Measurements from ENCODE around the gene ZAP70. TPM values are rescaled to one million over a fixed set of nuclear protein-coding genes. Genes with fewer than 3 reads are reported as not detected.
"Not testable (repeated sequence)": the region's sequence is repeated elsewhere in the genome, so short reads cannot be mapped to it uniquely, and the experiment has no call there.

ZAP70 gene
- total RNA-seq, 5 donors from 2014 or later (not counting 1 experiment from before 2014, with no cell fraction given), result 449 to 534 (median 468) TPM

DNA sequence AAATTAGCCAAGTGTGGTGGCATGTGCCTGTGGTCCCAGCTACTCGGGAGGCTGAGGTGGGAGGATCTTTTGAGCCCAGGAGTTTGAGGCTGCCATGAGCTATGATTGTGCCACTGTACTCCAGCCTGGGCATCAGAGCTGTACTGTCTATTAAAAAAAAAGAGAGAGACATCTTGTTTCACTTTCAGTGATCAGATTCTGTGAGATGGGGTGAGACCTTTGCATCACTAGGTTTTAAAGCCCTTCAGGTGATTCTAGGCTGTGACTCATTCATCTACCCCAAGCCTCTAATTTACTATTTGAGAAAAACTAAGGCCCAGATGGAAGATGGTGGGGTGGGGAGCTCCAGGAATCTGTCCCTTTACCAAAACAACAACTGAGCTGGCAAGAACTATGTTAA is 36.8 kb upstream of the ZAP70 start:
- 86% methylated on average over 1 of the region's 1 CpG for WGBS (ENCODE audit: insufficient coverage)
- Histone ChIP-seq H3K27ac (ENCODE audit: low read length) (no peak overlapping the region), H3K9me3 (no peaks in the 10 kb centered on the region), H3K4me1 (ENCODE audit: control insufficient read depth in 1 of 2, extremely low read depth in 1 of 2, insufficient read depth in 2 of 2, low read length in 2 of 2) (no peaks in the 10 kb centered on the region), H3K27me3 (replicated peaks in 1 of 2; ENCODE audit: control insufficient read depth in 2 of 2, extremely low read depth in 1 of 2, insufficient read depth in 2 of 2, low read length in 1 of 2) (no peaks in the 10 kb centered on the region), H3K4me3 (ENCODE audit: control insufficient read depth in 1 of 2, extremely low read depth in 1 of 2, low read length in 1 of 2) (no peak overlapping the region), H3K36me3 (ENCODE audit: control insufficient read depth in 2 of 2, extremely low read depth in 1 of 2, insufficient read depth in 1 of 2, low read length in 1 of 2) (no peaks in the 10 kb centered on the region)
- Mint-ChIP-seq H3K4me3 (no peak overlapping the region), H3K27me3 (no peaks in the 10 kb centered on the region), H3K27ac (no peak overlapping the region), H3K36me3 (peaks cover 2% of the 10 kb centered on the region), H3K9me3 (no peaks in the 10 kb centered on the region), H3K4me1 (no peaks in the 10 kb centered on the region)
- DNase-seq, result no peak
- ChIA-PET POLR2A (no interaction called here), CTCF (no interaction called here)
- no peak for ATAC-seq (replicated peaks in 1 of 4)

DNA sequence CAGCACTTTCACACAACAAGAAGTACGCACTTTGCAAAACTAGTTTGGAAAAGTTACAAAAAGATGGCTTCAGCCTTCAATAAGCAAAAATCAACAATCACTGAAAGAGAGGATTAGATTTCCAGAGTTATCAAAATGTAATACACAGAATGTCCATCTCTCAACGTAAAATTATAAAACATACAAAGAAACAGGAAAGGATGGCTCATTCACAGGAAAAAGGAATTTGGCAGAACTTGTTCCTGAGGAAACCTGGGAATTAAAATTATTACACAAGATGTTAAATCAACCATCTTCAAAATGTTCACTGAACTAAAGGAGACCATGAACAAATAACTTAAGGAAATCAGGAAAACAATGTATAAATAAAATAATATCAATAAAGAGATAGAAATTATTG is 35.9 kb upstream of the ZAP70 start:
- no peak overlapping the region for H3K27ac ChIP-seq (ENCODE audit: low read length)
- Mint-ChIP-seq H3K4me3 (no peak overlapping the region), H3K9me3 (no peaks in the 10 kb centered on the region), H3K27ac (no peak overlapping the region), H3K4me1 (no peaks in the 10 kb centered on the region), H3K27me3 (no peaks in the 10 kb centered on the region), H3K36me3 (peaks cover 2% of the 10 kb centered on the region)
- no peaks in the 10 kb centered on the region for H3K36me3 ChIP-seq (ENCODE audit: control insufficient read depth in 2 of 2, extremely low read depth in 1 of 2, insufficient read depth in 1 of 2, low read length in 1 of 2)
- H3K4me3 ChIP-seq (ENCODE audit: control insufficient read depth in 1 of 2, extremely low read depth in 1 of 2, low read length in 1 of 2), result no peak overlapping the region
- CTCF ChIA-PET, result no interaction called here
- no peaks in the 10 kb centered on the region for H3K4me1 ChIP-seq (ENCODE audit: control insufficient read depth in 1 of 2, extremely low read depth in 1 of 2, insufficient read depth in 2 of 2, low read length in 2 of 2)
- no peaks in the 10 kb centered on the region for H3K27me3 ChIP-seq (replicated peaks in 1 of 2; ENCODE audit: control insufficient read depth in 2 of 2, extremely low read depth in 1 of 2, insufficient read depth in 2 of 2, low read length in 1 of 2)
- no peaks in the 10 kb centered on the region for H3K9me3 ChIP-seq
- no CpG with 5 or more reads among the region's 2 CpGs for WGBS (ENCODE audit: insufficient coverage)
- no peak for DNase-seq
- no peak for ATAC-seq (replicated peaks in 1 of 4)
- POLR2A ChIA-PET, result no interaction called here

DNA sequence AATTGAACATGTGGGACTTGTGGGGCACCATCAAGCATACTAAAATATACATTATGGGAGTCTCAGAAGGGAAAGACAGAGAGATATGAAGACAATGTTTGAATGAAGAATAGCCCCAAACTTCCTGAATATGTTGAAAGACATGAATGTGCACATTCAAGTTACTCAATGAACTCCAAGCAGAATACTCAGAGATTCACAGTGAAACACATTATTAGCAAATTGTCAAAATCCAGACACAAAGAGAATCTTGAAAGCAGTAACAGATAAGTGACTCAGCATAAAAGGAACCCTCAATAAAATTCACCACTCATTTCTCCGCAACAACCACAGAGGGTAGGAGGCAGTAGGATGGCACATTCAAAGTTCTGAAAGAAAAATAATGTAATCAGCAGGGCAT is 35.1 kb upstream of the ZAP70 start:
- Histone ChIP-seq H3K9me3 (no peaks in the 10 kb centered on the region), H3K4me3 (ENCODE audit: control insufficient read depth in 1 of 2, extremely low read depth in 1 of 2, low read length in 1 of 2) (no peak overlapping the region), H3K36me3 (ENCODE audit: control insufficient read depth in 2 of 2, extremely low read depth in 1 of 2, insufficient read depth in 1 of 2, low read length in 1 of 2) (no peaks in the 10 kb centered on the region), H3K4me1 (ENCODE audit: control insufficient read depth in 1 of 2, extremely low read depth in 1 of 2, insufficient read depth in 2 of 2, low read length in 2 of 2) (no peaks in the 10 kb centered on the region), H3K27me3 (replicated peaks in 1 of 2; ENCODE audit: control insufficient read depth in 2 of 2, extremely low read depth in 1 of 2, insufficient read depth in 2 of 2, low read length in 1 of 2) (no peaks in the 10 kb centered on the region), H3K27ac (ENCODE audit: low read length) (no peak overlapping the region)
- no peaks in the 10 kb centered on the region for H3K9me3 Mint-ChIP-seq
- ChIA-PET POLR2A (no interaction called here), CTCF (no interaction called here)
- WGBS (ENCODE audit: insufficient coverage), result no CpG with 5 or more reads among the region's 1 CpG
- peaks cover 2% of the 10 kb centered on the region for H3K36me3 Mint-ChIP-seq
- no peak for DNase-seq
- no peaks in the 10 kb centered on the region for H3K4me1 Mint-ChIP-seq
- no peak overlapping the region for H3K4me3 Mint-ChIP-seq
- ATAC-seq (replicated peaks in 1 of 4), result no peak
- H3K27me3 Mint-ChIP-seq, result no peaks in the 10 kb centered on the region
- H3K27ac Mint-ChIP-seq, result no peak overlapping the region

DNA sequence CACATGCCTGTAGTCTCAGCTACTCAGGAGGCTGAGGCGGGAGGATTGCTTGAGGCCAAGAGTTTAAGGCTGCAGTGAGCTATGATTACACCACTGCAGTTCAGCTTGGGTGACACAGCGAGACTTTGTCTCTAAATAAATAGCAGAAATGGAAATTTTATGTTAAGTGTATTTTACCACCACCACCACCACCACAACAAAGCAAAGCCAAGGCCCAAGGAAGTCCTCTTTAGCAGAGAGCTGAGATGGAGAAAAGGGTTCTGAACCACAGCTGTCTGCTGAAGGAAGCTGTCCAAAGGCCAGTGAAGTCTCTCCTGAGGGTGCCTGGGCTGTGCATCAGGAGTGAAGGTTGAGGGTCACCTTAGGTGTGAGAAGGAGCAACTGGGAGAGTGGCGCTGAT is 26.1 kb upstream of the ZAP70 start:
- H3K4me1 Mint-ChIP-seq; H3K36me3 ChIP-seq (ENCODE audit: control insufficient read depth in 2 of 2, extremely low read depth in 1 of 2, insufficient read depth in 1 of 2, low read length in 1 of 2); ATAC-seq (replicated peaks in 1 of 4); H3K4me3 Mint-ChIP-seq; CTCF ChIA-PET; H3K9me3 ChIP-seq; H3K27me3 Mint-ChIP-seq; H3K4me3 ChIP-seq (ENCODE audit: control insufficient read depth in 1 of 2, extremely low read depth in 1 of 2, low read length in 1 of 2); DNase-seq; H3K27me3 ChIP-seq (replicated peaks in 1 of 2; ENCODE audit: control insufficient read depth in 2 of 2, extremely low read depth in 1 of 2, insufficient read depth in 2 of 2, low read length in 1 of 2); H3K9me3 Mint-ChIP-seq; H3K4me1 ChIP-seq (ENCODE audit: control insufficient read depth in 1 of 2, extremely low read depth in 1 of 2, insufficient read depth in 2 of 2, low read length in 2 of 2); H3K36me3 Mint-ChIP-seq; H3K27ac Mint-ChIP-seq; H3K27ac ChIP-seq (ENCODE audit: low read length); POLR2A ChIA-PET: not testable (repeated sequence)
- no CpG with 5 or more reads among the region's 3 CpGs for WGBS (ENCODE audit: insufficient coverage)

DNA sequence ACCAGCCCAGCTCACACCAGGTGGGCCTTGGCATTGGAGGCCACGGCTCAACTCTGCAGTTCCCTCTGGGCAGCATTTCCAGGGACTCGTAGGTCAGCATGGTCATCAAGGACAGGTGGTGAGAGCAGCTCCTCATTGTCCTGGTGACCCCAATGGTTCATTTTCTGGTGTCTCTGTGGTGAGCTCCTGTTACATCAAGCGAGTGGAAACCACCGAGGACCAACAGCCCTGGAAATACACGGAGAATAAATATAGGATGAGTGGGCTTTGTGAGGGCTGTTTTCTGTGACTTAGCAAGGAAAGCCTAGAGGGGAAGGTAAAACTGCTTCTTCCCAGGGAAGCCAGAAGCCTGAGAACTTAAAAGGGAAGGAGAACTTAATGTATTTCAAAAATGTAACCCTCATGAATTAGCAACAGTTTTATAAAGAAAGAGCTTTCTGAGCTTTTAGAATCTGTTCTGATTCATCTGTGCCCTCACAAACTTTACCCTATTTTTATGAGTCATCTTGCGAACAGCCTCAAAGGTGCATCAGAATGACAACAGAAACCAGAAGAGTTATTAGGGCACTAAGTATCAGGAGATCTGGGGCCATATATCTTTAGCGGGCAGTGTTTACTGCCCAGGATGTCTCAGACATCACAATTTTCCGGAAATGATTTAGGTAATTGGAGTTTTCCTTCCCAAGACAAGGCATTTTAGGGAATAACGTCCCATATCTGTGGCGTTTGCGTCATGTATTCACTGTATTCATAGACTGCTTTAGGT is 25.1 kb upstream of the ZAP70 start:
- no peak overlapping the region for H3K27ac ChIP-seq (ENCODE audit: low read length)
- H3K4me1 ChIP-seq (ENCODE audit: control insufficient read depth in 1 of 2, extremely low read depth in 1 of 2, insufficient read depth in 2 of 2, low read length in 2 of 2), result no peaks in the 10 kb centered on the region
- 100% methylated on average over 1 of the region's 11 CpGs for WGBS (ENCODE audit: insufficient coverage)
- Mint-ChIP-seq H3K9me3 (no peaks in the 10 kb centered on the region), H3K27me3 (no peaks in the 10 kb centered on the region), H3K27ac (no peak overlapping the region), H3K4me3 (no peak overlapping the region), H3K4me1 (peaks cover 0 to 7% (median 0%) of the 10 kb centered on the region in 3 donors), H3K36me3 (no peaks in the 10 kb centered on the region)
- H3K36me3 ChIP-seq (ENCODE audit: control insufficient read depth in 2 of 2, extremely low read depth in 1 of 2, insufficient read depth in 1 of 2, low read length in 1 of 2), result no peaks in the 10 kb centered on the region
- no peak for DNase-seq
- no peak overlapping the region for H3K4me3 ChIP-seq (ENCODE audit: control insufficient read depth in 1 of 2, extremely low read depth in 1 of 2, low read length in 1 of 2)
- no peaks in the 10 kb centered on the region for H3K9me3 ChIP-seq
- H3K27me3 ChIP-seq (replicated peaks in 1 of 2; ENCODE audit: control insufficient read depth in 2 of 2, extremely low read depth in 1 of 2, insufficient read depth in 2 of 2, low read length in 1 of 2), result no peaks in the 10 kb centered on the region
- ChIA-PET CTCF (no interaction called here), POLR2A (no interaction called here)
- no peak for ATAC-seq (replicated peaks in 1 of 4)

DNA sequence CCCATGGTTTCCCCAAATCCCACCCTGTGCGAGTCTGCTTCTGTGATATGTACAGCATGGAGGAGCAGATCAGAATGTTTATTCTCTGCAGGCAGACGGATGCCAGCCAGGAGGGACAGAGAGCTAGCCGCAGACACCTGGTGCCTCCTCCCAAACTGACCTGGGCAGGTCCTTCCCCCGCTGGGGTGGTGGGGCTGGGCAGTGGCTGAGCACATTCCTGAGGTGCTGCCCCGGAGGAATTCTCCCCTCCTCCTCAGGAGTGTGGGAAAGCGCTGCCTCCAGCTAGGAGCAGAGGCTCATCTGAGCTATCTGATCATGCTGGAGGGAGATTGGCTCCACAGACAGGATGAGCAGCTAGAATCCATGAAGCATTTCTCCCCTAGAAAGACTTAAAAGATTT is 22.2 kb upstream of the ZAP70 start:
- ChIA-PET CTCF (interaction anchor here in 1 of 2 donors (0.9 kb wide), 1 partner anchor 9 kb away, joined by 3 read pairs; no protein-coding TSS in a partner anchor), POLR2A (no interaction called here)
- no peak for DNase-seq

DNA sequence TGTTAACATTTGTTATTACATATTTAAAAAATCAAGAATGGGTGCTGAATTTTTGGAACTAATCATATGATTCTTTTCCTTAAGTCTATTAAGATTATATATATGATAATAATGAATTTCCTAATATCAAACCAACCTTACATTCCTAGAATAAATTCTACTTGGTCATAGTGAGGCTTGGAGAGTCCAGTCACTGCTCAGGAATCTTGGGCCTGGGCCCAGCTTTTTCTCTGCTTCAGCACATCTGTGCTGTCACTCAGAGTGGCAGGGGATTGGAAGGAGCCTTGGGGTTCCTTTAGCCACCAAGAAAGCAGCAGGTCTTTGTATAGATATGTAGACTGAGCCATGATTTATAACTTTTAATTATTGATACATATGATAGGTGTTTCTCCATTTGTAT is 19.9 kb upstream of the ZAP70 start:
- Histone ChIP-seq H3K27ac (ENCODE audit: low read length) (no peak overlapping the region), H3K4me3 (ENCODE audit: control insufficient read depth in 1 of 2, extremely low read depth in 1 of 2, low read length in 1 of 2) (no peak overlapping the region), H3K9me3 (no peaks in the 10 kb centered on the region), H3K36me3 (ENCODE audit: control insufficient read depth in 2 of 2, extremely low read depth in 1 of 2, insufficient read depth in 1 of 2, low read length in 1 of 2) (no peaks in the 10 kb centered on the region), H3K27me3 (replicated peaks in 1 of 2; ENCODE audit: control insufficient read depth in 2 of 2, extremely low read depth in 1 of 2, insufficient read depth in 2 of 2, low read length in 1 of 2) (no peaks in the 10 kb centered on the region), H3K4me1 (ENCODE audit: control insufficient read depth in 1 of 2, extremely low read depth in 1 of 2, insufficient read depth in 2 of 2, low read length in 2 of 2) (no peaks in the 10 kb centered on the region)
- DNase-seq, result no peak
- Mint-ChIP-seq H3K4me3 (no peak overlapping the region), H3K27ac (no peak overlapping the region), H3K9me3 (no peaks in the 10 kb centered on the region), H3K27me3 (no peaks in the 10 kb centered on the region), H3K4me1 (peaks cover 5 to 9% (median 6%) of the 10 kb centered on the region in 3 donors), H3K36me3 (no peaks in the 10 kb centered on the region)
- ChIA-PET POLR2A (no interaction called here), CTCF (no interaction called here)
- ATAC-seq (replicated peaks in 1 of 4), result no peak

More for the DNA sequence above, 22.2 kb upstream of the ZAP70 start:
- Mint-ChIP-seq H3K4me1 (peaks cover 0 to 7% (median 0%) of the 10 kb centered on the region in 3 donors), H3K36me3 (no peaks in the 10 kb centered on the region), H3K4me3 (no peak overlapping the region), H3K27me3 (no peaks in the 10 kb centered on the region), H3K9me3 (no peaks in the 10 kb centered on the region), H3K27ac (no peak overlapping the region)
- H3K4me1 ChIP-seq (ENCODE audit: control insufficient read depth in 1 of 2, extremely low read depth in 1 of 2, insufficient read depth in 2 of 2, low read length in 2 of 2), result no peaks in the 10 kb centered on the region
- no peaks in the 10 kb centered on the region for H3K9me3 ChIP-seq
- no peak overlapping the region for H3K4me3 ChIP-seq (ENCODE audit: control insufficient read depth in 1 of 2, extremely low read depth in 1 of 2, low read length in 1 of 2)
- H3K36me3 ChIP-seq (ENCODE audit: control insufficient read depth in 2 of 2, extremely low read depth in 1 of 2, insufficient read depth in 1 of 2, low read length in 1 of 2), result no peaks in the 10 kb centered on the region
- no peak overlapping the region for H3K27ac ChIP-seq (ENCODE audit: low read length)
- ATAC-seq (replicated peaks in 1 of 4), result no peak
- WGBS (ENCODE audit: insufficient coverage), result 86% methylated on average over 2 of the region's 6 CpGs
- no peaks in the 10 kb centered on the region for H3K27me3 ChIP-seq (replicated peaks in 1 of 2; ENCODE audit: control insufficient read depth in 2 of 2, extremely low read depth in 1 of 2, insufficient read depth in 2 of 2, low read length in 1 of 2)

Data from T-cell (primary cell).